SK-N-SH treated with all-trans-retinoic acid at 6 μM for 48 hours (cell line): Measurements from ENCODE around the gene UNC45A.
"Not testable (repeated sequence)": the region's sequence is repeated elsewhere in the genome, so short reads cannot be mapped to it uniquely, and the experiment has no call there.

Experiments used
- ARNTL ChIP-seq: fragments of 450-650 bp; formaldehyde crosslinking; IDR thresholded peaks from 2 replicates; pipeline ENCODE4 v1.5.0; 2020; ENCODE audit warnings: low read depth, mild to moderate bottlenecking, moderate library complexity, borderline replicate concordance
- ISL1 ChIP-seq: fragments of 250-450 bp; sonication (Bioruptor Pico); IDR thresholded peaks from 2 replicates; pipeline ENCODE4 v2.1.2; 2022; ENCODE audit warnings: mild to moderate bottlenecking, moderate library complexity
- PATZ1 ChIP-seq: fragments of 250-450 bp; sonication (Bioruptor Pico); IDR thresholded peaks from 2 replicates; pipeline ENCODE4 v1.8.0; 2020; ENCODE audit warnings: mild to moderate bottlenecking, moderate library complexity, borderline replicate concordance
- TOX ChIP-seq: fragments of 250-450 bp; sonication (Bioruptor Pico); IDR thresholded peaks from 2 replicates; pipeline ENCODE4 v1.8.0; 2021; ENCODE audit warnings: mild to moderate bottlenecking, moderate library complexity, borderline replicate concordance
- TSHZ2 ChIP-seq: fragments of 250-450 bp; sonication (Bioruptor Pico); IDR thresholded peaks from 2 replicates; pipeline ENCODE4 v1.5.0; 2020; ENCODE audit warnings: mild to moderate bottlenecking, moderate library complexity
- ZC3H10 ChIP-seq: fragments of 250-450 bp; sonication (Bioruptor Pico); IDR thresholded peaks from 2 replicates; pipeline ENCODE4 v1.5.1; 2021; ENCODE audit warnings: mild to moderate bottlenecking, moderate library complexity
- ZFP3 ChIP-seq: fragments of 250-450 bp; sonication (Bioruptor Pico); IDR thresholded peaks from 2 replicates; pipeline ENCODE4 v1.5.0; 2020; ENCODE audit warnings: mild to moderate bottlenecking, moderate library complexity
- ZFP30 ChIP-seq: fragments of 450-650 bp; formaldehyde crosslinking; IDR thresholded peaks from 2 replicates; pipeline ENCODE4 v1.5.0; 2022; ENCODE audit warnings: mild to moderate bottlenecking, moderate library complexity
- ZNF70 ChIP-seq: fragments of 450-650 bp; formaldehyde crosslinking; IDR thresholded peaks from 2 replicates; pipeline ENCODE4 v1.5.0; 2020; ENCODE audit warnings: mild to moderate bottlenecking, moderate library complexity
- ZNF8 ChIP-seq: fragments of 450-650 bp; formaldehyde crosslinking; IDR thresholded peaks from 2 replicates; pipeline ENCODE4 v1.5.0; 2020; ENCODE audit warnings: mild to moderate bottlenecking, moderate library complexity

- not testable (repeated sequence) for TF ChIP-seq ARNTL (CRISPR knock-in tag); TSHZ2 (CRISPR knock-in tag); PATZ1 (CRISPR knock-in tag); ISL1 (CRISPR knock-in tag); ZFP3 (CRISPR knock-in tag); ZNF8; TOX (CRISPR knock-in tag); ZNF70 (CRISPR knock-in tag); ZFP30; ZC3H10 (CRISPR knock-in tag)
These were observed 12.3 kb upstream of the UNC45A start for GRCh38 chr15:90922712-90923322.
